Sigmoid colon (tissue), 3 donors: ENCODE data around the gene GSK3B.

Experiments
- CTCF ChIP-seq, 4 experiments: fragments of 450-650 bp in 3 of 4; fragments of 200-600 bp in 1 of 4; IDR thresholded peaks; one replicate each; pipeline ENCODE4 v1.5.1; 2016 to 2019; ENCODE audit warnings: antibody characterized with exemption in 4 of 4, mild to moderate bottlenecking in 3 of 4, moderate library complexity in 2 of 4
- POLR2A ChIP-seq, 2 donors: fragments of 450-650 bp; IDR thresholded peaks; one replicate each; pipeline ENCODE4 v1.6.1; 2016; ENCODE audit warnings: antibody characterized with exemption in 2 of 2, mild to moderate bottlenecking in 2 of 2, moderate library complexity in 2 of 2

GRCh38 chr3:119891944-119892721 lies 202.1 kb downstream of the GSK3B start:
- TF ChIP-seq POLR2A (IDR thresholded peaks at IDR 0.05), result no peak
- peak; percentile 58 to 69 (median 58) for TF ChIP-seq CTCF (IDR thresholded peaks at IDR 0.05)
